NCI-H1092 (cell line): ENCODE data around the gene SLIT3.

Source experiments
- DNase-seq: peaks from one replicate; lab custom pipeline; 2025; lab: John Stamatoyannopoulos, UW

Gene SLIT3

GRCh38 chr5:168736281-168736831 lies 564.6 kb downstream of the SLIT3 start:
- no peak for DNase-seq

GRCh38 chr5:168734620-168735300 lies 566.2 kb downstream of the SLIT3 start:
- DNase-seq = no peak

- no peak for DNase-seq
Measured at GRCh38 chr5:168734119-168734518, 566.8 kb downstream of the SLIT3 start.

- DNase-seq = no peak
Measured at GRCh38 chr5:168728546-168729211, 572.3 kb downstream of the SLIT3 start.

- no peak for DNase-seq
Measured at GRCh38 chr5:168727547-168727946, 573.4 kb downstream of the SLIT3 start.

GRCh38 chr5:168726342-168726741 lies 574.6 kb downstream of the SLIT3 start:
- no peak for DNase-seq

- DNase-seq = no peak
Measured at GRCh38 chr5:168724227-168724626, 576.7 kb downstream of the SLIT3 start.

GRCh38 chr5:168723037-168723436 lies 577.9 kb downstream of the SLIT3 start:
- DNase-seq = no peak

GRCh38 chr5:168721966-168722365 lies 579.0 kb downstream of the SLIT3 start:
- no peak for DNase-seq

GRCh38 chr5:168721002-168721753 lies 579.8 kb downstream of the SLIT3 start:
- DNase-seq = no peak

- DNase-seq = no peak
Measured at GRCh38 chr5:168720575-168720974, 580.4 kb downstream of the SLIT3 start.

- no peak for DNase-seq
Measured at GRCh38 chr5:168714046-168714445, 586.9 kb downstream of the SLIT3 start.

- DNase-seq = no peak
Measured at GRCh38 chr5:168713051-168713450, 587.9 kb downstream of the SLIT3 start.

- no peak for DNase-seq
Measured at GRCh38 chr5:168712280-168712924, 588.5 kb downstream of the SLIT3 start.

- no peak for DNase-seq
Measured at GRCh38 chr5:168710706-168711105, 590.2 kb downstream of the SLIT3 start.

- DNase-seq = no peak
Measured at GRCh38 chr5:168707716-168708695, 592.9 kb downstream of the SLIT3 start.

GRCh38 chr5:168706655-168707069 lies 594.3 kb downstream of the SLIT3 start:
- peak; percentile 20 for DNase-seq

GRCh38 chr5:168705321-168705720 lies 595.6 kb downstream of the SLIT3 start:
- no peak for DNase-seq

- DNase-seq = no peak
Measured at GRCh38 chr5:168702511-168702910, 598.4 kb downstream of the SLIT3 start.

- DNase-seq = no peak
Measured at GRCh38 chr5:168701641-168702040, 599.3 kb downstream of the SLIT3 start.

GRCh38 chr5:168699002-168699401 lies 601.9 kb downstream of the SLIT3 start:
- no peak for DNase-seq
